Pancreas (tissue), 10 donors: ENCODE measurements around the gene CGB5. TPM values are rescaled to one million over a fixed set of nuclear protein-coding genes. Genes with fewer than 3 reads are reported as not detected.
"Not testable (repeated sequence)": the region's sequence is repeated elsewhere in the genome, so short reads cannot be mapped to it uniquely, and the experiment has no call there.

Source experiments
- ATAC-seq, 4 donors: fragments of 200-7000 bp; cut with Tn5 transposase; one replicate each; pipeline versions ENCODE4 v1.8.0 to v1.9.1; 2020; ENCODE audit warnings: mild to moderate bottlenecking in 4 of 4, moderate library complexity in 4 of 4
- DNase-seq, 6 donors: peaks; one replicate each; pipeline ENCODE4 v3.0.0-alpha.2; 2020
- FAIRE-seq: peaks from 2 replicates; lab custom pipeline; 2012; peaks lifted over from hg19 to GRCh38; lab: Jason Lieb, UNC
- H3K27ac ChIP-seq, 4 donors: fragments of 200-600 bp; sonication (generic); 1 replicate in 3 of 4; 2 replicates in 1 of 4; pipeline versions ENCODE4 v1.5.0 to v1.8.0; 2020
- H3K27me3 ChIP-seq, 4 donors: fragments of 200-600 bp; one replicate each; pipeline ENCODE4 v1.8.0; 2021
- H3K36me3 ChIP-seq, 3 donors: fragments of 200-600 bp; sonication (generic) in 1 of 3; one replicate each; pipeline versions ENCODE4 v1.5.0 to v1.8.0; 2020 to 2021
- H3K4me1 ChIP-seq, 3 donors: fragments of 200-600 bp; one replicate each; pipeline ENCODE4 v1.8.0; 2021
- H3K4me3 ChIP-seq, 4 donors: fragments of 200-600 bp; sonication (generic) in 2 of 4; one replicate each; pipeline versions ENCODE4 v1.5.0 to v1.8.0; 2020 to 2021
- H3K9me3 ChIP-seq, 4 donors: fragments of 200-600 bp; one replicate each; pipeline ENCODE4 v1.8.0; 2021
- WGBS, 2 donors: extraction: QIAGEN DNeasy Blood & Tissue Kit; methylation state at CpG; one replicate each; pipeline ENCODE4 v1.1.7; 2013; 5-methylcytosine and 5-hydroxymethylcytosine counted together
- intact Hi-C, 3 donors: fragments of 100-400 bp; cut with DNase I; formaldehyde crosslinking; loops; one replicate each; pipeline versions ENCODE4 v1.11.1 to v1.14.2; 2022
- polyA plus RNA-seq, 2 donors: library from polyadenylated mRNA; stranded (reverse); fragments of 200-250 nt; gene quantifications; one replicate each; pipeline ENCODE4 v1.2.3, GENCODE V29; 2013
- total RNA-seq, 6 donors: library from RNA; stranded (reverse); fragmentation: NEBNext Ultra II Directional in 4 of 6; extraction: Animal tissue kit (Norgen Biotek cat#: 25700) in 4 of 6; gene quantifications; one replicate each; pipeline versions ENCODE4 v1.2.1 to v1.2.4, GENCODE V29; 2021 to 2023
- TF ChIP-seq, protein P1 (sequence below), 4 donors: fragments of 200-600 bp; sonication (generic) in 3 of 4; IDR thresholded peaks; one replicate each; pipeline versions ENCODE4 v1.5.0 to v1.8.0; 2021; ENCODE audit warnings: antibody characterized with exemption in 4 of 4
- donor health status: healthy with polysubstance abuse.
- donor health status: DM: no; HTN: no; CAD: no; lungs with moderate emphysema.
- donor health status: DM: no; HTN: no; CAD: no.
- donor health status: control.
- donor health status: control.
- donor health status: Bipolar disorder and iron deficiency.
- donor health status: DM: yes; HTN: yes; CAD: no.
- donor health status: DM: no; HTN: no; CAD: no.
- donor health status: DM: no; HTN: no; CAD: no.
- donor health status: DM: yes; HTN: yes; CAD: no.

CGB5 gene
- total and polyA plus RNA-seq, 8 donors, result not detected

DNA sequence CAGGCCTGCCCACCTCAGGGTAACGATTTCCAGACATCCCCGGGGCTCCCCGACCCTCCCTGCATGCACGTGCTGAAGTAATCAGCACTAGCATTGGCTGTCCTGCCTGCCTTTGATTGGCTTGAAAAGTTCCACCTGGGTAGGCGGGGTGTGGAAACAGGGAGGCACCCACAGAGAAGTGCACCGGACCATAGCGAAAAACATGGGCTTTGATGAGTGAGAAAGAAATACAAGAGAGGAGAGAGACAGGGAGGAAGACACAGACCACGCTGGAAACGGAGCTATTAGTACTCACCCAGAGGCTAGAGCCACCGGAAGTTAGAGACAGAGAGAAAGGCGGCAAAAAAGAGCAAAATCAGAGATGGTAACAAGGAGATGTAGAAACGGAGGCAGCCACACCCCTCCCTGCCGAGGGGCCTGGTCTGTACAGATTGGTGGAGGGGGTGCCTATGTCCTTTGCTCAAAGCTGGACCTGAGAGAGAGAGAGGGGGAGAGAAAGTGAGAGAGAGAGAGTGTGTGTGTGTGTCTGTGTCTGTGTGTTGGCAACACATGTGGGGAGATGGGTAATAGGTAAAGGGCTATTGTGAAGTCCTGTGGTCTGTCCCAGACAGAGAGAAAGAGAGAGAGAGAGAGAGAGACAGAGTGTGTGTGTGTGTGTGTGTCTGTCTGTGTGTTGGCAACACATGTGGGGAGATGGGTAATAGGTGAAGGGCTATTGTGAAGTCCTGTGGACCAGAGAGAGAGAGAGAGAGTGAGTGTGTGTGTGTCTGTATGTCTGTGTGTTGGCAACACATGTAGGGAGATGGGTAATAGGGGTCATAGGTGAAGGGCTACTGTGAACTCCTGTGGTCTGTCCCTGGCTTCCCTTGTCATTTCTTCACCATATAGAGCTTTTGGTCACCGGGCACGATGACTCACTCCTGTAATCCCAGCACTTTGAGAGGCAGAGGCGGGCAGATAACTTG is 22.4 kb upstream of the CGB5 start:
- no peak for ATAC-seq
- no peak for DNase-seq
- intact Hi-C loops, result no loop called here
- Histone ChIP-seq H3K27ac (no peak overlapping the region), H3K4me3 (no peak overlapping the region), H3K4me1 (peaks cover 0 to 9% (median 3%) of the 10 kb centered on the region in 3 donors), H3K9me3 (no peaks in the 10 kb centered on the region), H3K27me3 (no peaks in the 10 kb centered on the region), H3K36me3 (no peaks in the 10 kb centered on the region)
- WGBS, 2 donors, result 59 to 63% methylated on average over 16 of the region's 16 CpGs
- TF ChIP-seq, protein P1, sequence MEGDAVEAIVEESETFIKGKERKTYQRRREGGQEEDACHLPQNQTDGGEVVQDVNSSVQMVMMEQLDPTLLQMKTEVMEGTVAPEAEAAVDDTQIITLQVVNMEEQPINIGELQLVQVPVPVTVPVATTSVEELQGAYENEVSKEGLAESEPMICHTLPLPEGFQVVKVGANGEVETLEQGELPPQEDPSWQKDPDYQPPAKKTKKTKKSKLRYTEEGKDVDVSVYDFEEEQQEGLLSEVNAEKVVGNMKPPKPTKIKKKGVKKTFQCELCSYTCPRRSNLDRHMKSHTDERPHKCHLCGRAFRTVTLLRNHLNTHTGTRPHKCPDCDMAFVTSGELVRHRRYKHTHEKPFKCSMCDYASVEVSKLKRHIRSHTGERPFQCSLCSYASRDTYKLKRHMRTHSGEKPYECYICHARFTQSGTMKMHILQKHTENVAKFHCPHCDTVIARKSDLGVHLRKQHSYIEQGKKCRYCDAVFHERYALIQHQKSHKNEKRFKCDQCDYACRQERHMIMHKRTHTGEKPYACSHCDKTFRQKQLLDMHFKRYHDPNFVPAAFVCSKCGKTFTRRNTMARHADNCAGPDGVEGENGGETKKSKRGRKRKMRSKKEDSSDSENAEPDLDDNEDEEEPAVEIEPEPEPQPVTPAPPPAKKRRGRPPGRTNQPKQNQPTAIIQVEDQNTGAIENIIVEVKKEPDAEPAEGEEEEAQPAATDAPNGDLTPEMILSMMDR (IDR thresholded peaks at IDR 0.05), result no peak
- FAIRE-seq, result no peak

- 84 to 91% methylated on average over 9 of the region's 9 CpGs for WGBS, 2 donors
Observed at GRCh38 chr19:49022116-49022515, 21.5 kb upstream of the CGB5 start.

GRCh38 chr19:49024233-49024632 is 19.4 kb upstream of the CGB5 start, which contains the start of gene CGB3:
Gene CGB3 (minus strand): TSS chr19:49024333. CDS start chr19:49023971, 362 bp downstream.
- FAIRE-seq, H3K36me3 ChIP-seq, H3K9me3 ChIP-seq, H3K4me3 ChIP-seq, H3K27me3 ChIP-seq, DNase-seq, H3K4me1 ChIP-seq, ATAC-seq, H3K27ac ChIP-seq, intact Hi-C loops: not testable (repeated sequence)
- WGBS, 2 donors, result 61 to 70% methylated on average over 10 to 13 of the region's 15 CpGs

More at GRCh38 chr19:49022116-49022515, 21.5 kb upstream of the CGB5 start:
- TF ChIP-seq, protein P1 (IDR thresholded peaks at IDR 0.05), result no peak
- no peaks in the 10 kb centered on the region for H3K27me3 ChIP-seq
- H3K27ac ChIP-seq, result no peak overlapping the region
- ATAC-seq, result no peak
- H3K9me3 ChIP-seq, result no peaks in the 10 kb centered on the region
- intact Hi-C loops, result no loop called here
- H3K4me1 ChIP-seq, result peaks cover 0 to 9% (median 3%) of the 10 kb centered on the region in 3 donors
- no peak for DNase-seq
- no peak overlapping the region for H3K4me3 ChIP-seq
- FAIRE-seq, result no peak
- H3K36me3 ChIP-seq, result no peaks in the 10 kb centered on the region

GRCh38 chr19:49025088-49025487 is 18.6 kb upstream of the CGB5 start:
- H3K9me3 ChIP-seq, ATAC-seq, H3K4me1 ChIP-seq, intact Hi-C loops, H3K4me3 ChIP-seq, H3K27ac ChIP-seq, H3K36me3 ChIP-seq, DNase-seq, FAIRE-seq, H3K27me3 ChIP-seq: not testable (repeated sequence)
- WGBS, 2 donors, result 68 to 90% methylated on average over 3 to 4 of the region's 6 CpGs

GRCh38 chr19:49025599-49025998 is 18.0 kb upstream of the CGB5 start:
- H3K9me3 ChIP-seq, H3K36me3 ChIP-seq, FAIRE-seq, H3K4me3 ChIP-seq, ATAC-seq, H3K4me1 ChIP-seq, intact Hi-C loops, H3K27ac ChIP-seq, DNase-seq, H3K27me3 ChIP-seq: not testable (repeated sequence)
- 72 to 81% methylated on average over 21 to 23 of the region's 23 CpGs for WGBS, 2 donors

- ATAC-seq, H3K27me3 ChIP-seq, H3K27ac ChIP-seq, H3K9me3 ChIP-seq, FAIRE-seq, H3K4me1 ChIP-seq, intact Hi-C loops, H3K4me3 ChIP-seq, H3K36me3 ChIP-seq, DNase-seq: not testable (repeated sequence)
- WGBS, 2 donors, result 75% methylated on average over 8 of the region's 9 CpGs; no CpG with 5 or more reads in 1 of the 2 donors
Observed at GRCh38 chr19:49028686-49029085, 15.0 kb upstream of the CGB5 start.

- H3K27me3 ChIP-seq, intact Hi-C loops, ATAC-seq, H3K36me3 ChIP-seq, FAIRE-seq, H3K4me3 ChIP-seq, H3K4me1 ChIP-seq, DNase-seq, H3K27ac ChIP-seq, H3K9me3 ChIP-seq: not testable (repeated sequence)
- WGBS, 2 donors, result 78 to 79% methylated on average over 9 to 14 of the region's 14 CpGs
Observed at GRCh38 chr19:49029749-49030148, 13.9 kb upstream of the CGB5 start.

GRCh38 chr19:49030323-49030722 is 13.3 kb upstream of the CGB5 start:
- H3K27me3 ChIP-seq, ATAC-seq, H3K4me1 ChIP-seq, H3K9me3 ChIP-seq, FAIRE-seq, H3K27ac ChIP-seq, H3K4me3 ChIP-seq, H3K36me3 ChIP-seq, intact Hi-C loops, DNase-seq: not testable (repeated sequence)
- 36 to 75% methylated on average over 1 to 5 of the region's 8 CpGs for WGBS, 2 donors
